IMR-90 (cell line): Measurements from ENCODE around the gene FASTKD1. TPM values are rescaled to one million over a fixed set of nuclear protein-coding genes. Genes with fewer than 3 reads are reported as not detected.
A peak's percentile ranks its signal among the peaks of the same experiment; 100 is the strongest.

ENCODE experiments used
- ATAC-seq: fragments of 200-7000 bp; cut with Tn5 transposase; 2 replicates; pipeline ENCODE4 v1.9.1; 2020; ENCODE audit warnings: low read depth, mild to moderate bottlenecking, moderate library complexity
- BruUV-seq: library from RNA; stranded (reverse); fragments of 400-500 nt; replicated peaks from 2 replicates; lab custom pipeline; 2021; lab: Mats Ljungman, UMichigan
- CTCF ChIA-PET: fragments of 300-600 bp; formaldehyde crosslinking; extraction: SDS; loops from one replicate; lab custom pipeline; 2021; ENCODE audit warnings: antibody characterized with exemption; lab: Yijun Ruan, JAX
- POLR2A ChIA-PET: fragments of 300-600 bp; sonication (Branson Sonifier 250); formaldehyde crosslinking; loops from one replicate; lab custom pipeline; 2022; ENCODE audit warnings: antibody characterized with exemption; ENCODE audit not compliant: unreplicated experiment; lab: Charles Lee
- DNase-seq: peaks from one replicate; pipeline ENCODE4 v3.0.0; 2013
- H2AFZ ChIP-seq: replicated peaks from 2 replicates; pipeline ENCODE3; 2013; ENCODE audit warnings: low read length, mild to moderate bottlenecking; ENCODE audit not compliant: poor library complexity
- H2AK5ac ChIP-seq: 2 replicates; pipeline ENCODE4 v1.6.1; 2013; ENCODE audit warnings: low read depth, low read length, inconsistent platforms
- H2AK9ac ChIP-seq: replicated peaks from 2 replicates; pipeline ENCODE3; 2013; ENCODE audit warnings: mild to moderate bottlenecking, low read depth, low read length, moderate library complexity; ENCODE audit not compliant: poor library complexity
- H2BK120ac ChIP-seq: 2 replicates; pipeline ENCODE4 v1.6.1; 2013; ENCODE audit warnings: low read depth, low read length, inconsistent platforms
- H2BK15ac ChIP-seq: 3 replicates; pipeline ENCODE4 v1.6.1; 2013; ENCODE audit warnings: low read depth, low read length, inconsistent platforms
- H2BK20ac ChIP-seq: 2 replicates; pipeline ENCODE4 v1.6.1; 2013; ENCODE audit warnings: low read depth, mild to moderate bottlenecking, inconsistent platforms, low read length, moderate library complexity
- H2BK5ac ChIP-seq: 2 replicates; pipeline ENCODE4 v1.6.1; 2013; ENCODE audit warnings: mild to moderate bottlenecking, low read depth, low read length, inconsistent platforms; ENCODE audit not compliant: poor library complexity, severe bottlenecking
- H3K14ac ChIP-seq: replicated peaks from 2 replicates; pipeline ENCODE4 v1.6.1; 2013; ENCODE audit warnings: low read depth, low read length, inconsistent platforms
- H3K18ac ChIP-seq: 2 replicates; pipeline ENCODE4 v1.6.1; 2013; ENCODE audit warnings: low read depth, low read length, control low read depth
- H3K23ac ChIP-seq: 2 replicates; pipeline ENCODE4 v1.6.1; 2013; ENCODE audit warnings: low read depth, low read length, inconsistent platforms
- H3K27ac ChIP-seq: 2 replicates; pipeline ENCODE4 v1.5.1; 2013; ENCODE audit warnings: mild to moderate bottlenecking, control low read depth, low read length; ENCODE audit not compliant: insufficient read depth
- H3K27me3 ChIP-seq: 2 replicates; pipeline ENCODE4 v1.6.1; 2013; ENCODE audit warnings: low read length; ENCODE audit not compliant: control insufficient read depth, insufficient read depth
- H3K36me3 ChIP-seq: 2 replicates; pipeline ENCODE4 v1.6.1; 2013; ENCODE audit warnings: low read length, mixed read lengths; ENCODE audit not compliant: control insufficient read depth, insufficient read depth
- H3K4ac ChIP-seq: 2 replicates; pipeline ENCODE4 v1.6.1; 2013; ENCODE audit warnings: low read depth, low read length, inconsistent platforms
- H3K4me1 ChIP-seq: 2 replicates; pipeline ENCODE4 v1.6.1; 2013; ENCODE audit warnings: low read length, mixed read lengths; ENCODE audit not compliant: control insufficient read depth, insufficient read depth
- H3K4me2 ChIP-seq: 2 replicates; pipeline ENCODE4 v1.6.1; 2013; ENCODE audit warnings: low read depth, mild to moderate bottlenecking, control low read depth, low read length, moderate library complexity
- H3K4me3 ChIP-seq: 2 replicates; pipeline ENCODE4 v1.5.1; 2013; ENCODE audit warnings: low read depth, mild to moderate bottlenecking, control low read depth, low read length, moderate library complexity; ENCODE audit not compliant: insufficient read depth
- H3K56ac ChIP-seq: 2 replicates; pipeline ENCODE4 v1.6.1; 2013; ENCODE audit warnings: low read length, inconsistent platforms; ENCODE audit not compliant: insufficient read depth; ENCODE audit errors: extremely low read depth
- H3K79me1 ChIP-seq, 2 experiments: 2 replicates each; pipeline ENCODE4 v1.6.1; 2013; ENCODE audit warnings: low read length in 2 of 2, inconsistent platforms in 1 of 2, low read depth in 1 of 2
- H3K9ac ChIP-seq: 2 replicates; pipeline ENCODE4 v1.6.1; 2013; ENCODE audit warnings: low read depth, low read length, control low read depth
- H3K9me1 ChIP-seq: 2 replicates; pipeline ENCODE4 v1.6.1; 2013; ENCODE audit warnings: low read length, inconsistent platforms; ENCODE audit not compliant: insufficient read depth
- H3K9me3 ChIP-seq: 2 replicates; pipeline ENCODE4 v1.6.1; 2013; ENCODE audit warnings: low read length; ENCODE audit not compliant: control insufficient read depth, insufficient read depth
- H4K20me1 ChIP-seq: 2 replicates; pipeline ENCODE4 v1.6.1; 2013; ENCODE audit warnings: low read length, inconsistent platforms; ENCODE audit not compliant: insufficient read depth
- H4K5ac ChIP-seq: 2 replicates; pipeline ENCODE4 v1.6.1; 2013; ENCODE audit warnings: mild to moderate bottlenecking, low read depth, low read length, control low read depth
- H4K8ac ChIP-seq, 2 experiments: 2 replicates each; pipeline ENCODE4 v1.6.1; 2013; ENCODE audit warnings: low read depth in 2 of 2, low read length in 2 of 2, control low read depth in 1 of 2, inconsistent platforms in 1 of 2
- H4K91ac ChIP-seq: 2 replicates; pipeline ENCODE4 v1.6.1; 2013; ENCODE audit warnings: low read depth, low read length, inconsistent platforms; ENCODE audit not compliant: insufficient read depth
- ELK1 ChIP-seq: fragments of 150-350 bp; IDR thresholded peaks from 2 replicates; pipeline ENCODE4 v1.6.1; 2016; ENCODE audit warnings: low read depth, mild to moderate bottlenecking, low read length, moderate library complexity, borderline replicate concordance
- FOS ChIP-seq: fragments of 150-350 bp; IDR thresholded peaks from 2 replicates; pipeline ENCODE4 v1.6.1; 2016; ENCODE audit warnings: low read depth, low read length
- MXI1 ChIP-seq: IDR thresholded peaks from 2 replicates; pipeline ENCODE4 v1.6.1; 2012; ENCODE audit warnings: low read depth, mild to moderate bottlenecking, low read length, moderate library complexity, borderline replicate concordance
- POLR2A ChIP-seq: IDR thresholded peaks from 2 replicates; pipeline ENCODE4 v1.6.1; 2012; ENCODE audit warnings: mild to moderate bottlenecking, low read depth, low read length
- RFX5 ChIP-seq: IDR thresholded peaks from 2 replicates; pipeline ENCODE4 v1.8.0; 2012; ENCODE audit warnings: low read depth, mild to moderate bottlenecking, low read length, moderate library complexity
- USF2 ChIP-seq: fragments of 150-350 bp; IDR thresholded peaks from 2 replicates; pipeline ENCODE4 v1.6.1; 2017; ENCODE audit warnings: mild to moderate bottlenecking, antibody characterized with exemption, low read length, low read depth
- WGBS, 2 experiments: methylation state at CpG; one replicate each; pipeline versions ENCODE4 v1.1.5 to v1.1.7; 2013; ENCODE audit warnings: missing lambda C conversion rate in 2 of 2; ENCODE audit not compliant: insufficient read length in 1 of 2; ENCODE audit errors: extremely low coverage in 2 of 2; 5-methylcytosine and 5-hydroxymethylcytosine counted together
- dilution Hi-C: fragments of 300-500 bp; cut with HindIII; formaldehyde crosslinking; loops from one replicate; pipeline ENCODE4 v1.14.3; 2018; ENCODE audit warnings: low sequenced_read_pairs; ENCODE audit not compliant: unreplicated experiment
- in situ Hi-C: fragments of 300-500 bp; cut with MboI; formaldehyde crosslinking; loops from 3 replicates; pipeline ENCODE4 v1.14.3; 2019; ENCODE audit warnings: low sequenced_read_pairs, inconsistent platforms, mixed read lengths
- intact Hi-C: fragments of 100-400 bp; cut with micrococcal nuclease; formaldehyde crosslinking; loops from 2 replicates; pipeline ENCODE4 v1.10.0; 2022
- polyA plus RNA-seq, 3 experiments: library from polyadenylated mRNA; depleted of rRNA; stranded (reverse); fragments of >200 nt; gene quantifications; 2 replicates each; pipeline ENCODE4 v1.2.3, GENCODE V29; 2012; ENCODE audit warnings: low replicate concordance in 1 of 3
- total RNA-seq: library from RNA; depleted of rRNA; stranded (reverse); fragments of >200 nt; gene quantifications from 2 replicates; pipeline ENCODE4 v1.2.3, GENCODE V29; 2012

Gene FASTKD1
- total and polyA plus RNA-seq, 2 of the 4 experiments (the other 2 are of a cell fraction), result 11.4 to 11.5 TPM

- Histone ChIP-seq H3K27me3 (no peaks in the 10 kb centered on the region), H2BK15ac (no peak within 1 kb of the TSS), H2BK5ac (no peak within 1 kb of the TSS), H3K4me1 (peaks cover 2% of the 10 kb centered on the region; the same call in 1 of the 2 replicates), H4K20me1 (no peaks in the 10 kb centered on the region), H3K9me1 (peaks cover 5% of the 10 kb centered on the region; the same call in 1 of the 2 replicates), H3K4me3 (no peak within 1 kb of the TSS), H2BK120ac (no peak within 1 kb of the TSS), H4K91ac (no peak within 1 kb of the TSS), H3K36me3 (peaks cover 3% of the 10 kb centered on the region; the same call in 1 of the 2 replicates), H3K23ac (no peak within 1 kb of the TSS), H3K4ac (no peak within 1 kb of the TSS), H2AK9ac (no peak within 1 kb of the TSS), H2AFZ (no peak within 1 kb of the TSS), H3K56ac (no peak within 1 kb of the TSS), H2AK5ac (no peak within 1 kb of the TSS), H3K9me3 (0 out of 2 replicates have a peak, but pooled peaks cover 3% of the 10 kb centered on the region), H3K18ac (peak within 1 kb of the TSS; percentile 46; the same call in 1 of the 2 replicates), H3K27ac (no peak within 1 kb of the TSS), H3K4me2 (peak within 1 kb of the TSS; percentile 52; the same call in 1 of the 2 replicates), H3K9ac (no peak within 1 kb of the TSS), H2BK20ac (peak within 1 kb of the TSS; percentile 9), H4K8ac (no peak within 1 kb of the TSS), H3K79me1 (no peaks in the 10 kb centered on the region), H4K5ac (no peak within 1 kb of the TSS), H3K14ac (no peak within 1 kb of the TSS)
- DNase-seq (peak; percentile 50), ATAC-seq (peak; percentile 68)
- in situ Hi-C loops, result no loop called here
- TF ChIP-seq RFX5 (no peak), FOS (0 out of 2 replicates have a peak, but pooled peaks have one; percentile 19), ELK1 (no peak), POLR2A (no peak), MXI1 (no peak), USF2 (no peak)
- WGBS, 2 experiments, result no CpG with 5 or more reads among the region's 4 CpGs
- dilution Hi-C loops, result no loop called here
- ChIA-PET POLR2A (no interaction called here), CTCF (no interaction called here)
- BruUV-seq, result no TSS peak
- intact Hi-C loops, result no loop called here
Observed at GRCh38 chr2:169509298-169509885, 64.3 kb downstream of the FASTKD1 start, which contains the start of gene KLHL41. TSS of gene KLHL41 (plus strand) at chr2:169509702. CDS start at chr2:169509779, 77 bp downstream.
